Hepatocyte (in vitro differentiated cells): ENCODE measurements around the gene DHDH.

Experiments
- EZH2 ChIP-seq: fragments of 200-600 bp; sonication (generic); IDR thresholded peaks from 2 replicates; pipeline ENCODE4 v1.6.1; 2016; ENCODE audit warnings: antibody characterized with exemption, mild to moderate bottlenecking, borderline replicate concordance
- EZH2phosphoT487 ChIP-seq: fragments of 200-600 bp; sonication (generic); IDR thresholded peaks from one replicate; pipeline ENCODE4 v1.6.1; 2018; ENCODE audit warnings: antibody characterized with exemption, mild to moderate bottlenecking, low read depth, moderate library complexity; ENCODE audit not compliant: unreplicated experiment, severe bottlenecking
- TF ChIP-seq, protein P1 (sequence below): fragments of 200-600 bp; sonication (generic); IDR thresholded peaks from 2 replicates; pipeline ENCODE4 v1.5.1; 2016; ENCODE audit warnings: antibody characterized with exemption, mild to moderate bottlenecking; ENCODE audit not compliant: poor library complexity

DNA sequence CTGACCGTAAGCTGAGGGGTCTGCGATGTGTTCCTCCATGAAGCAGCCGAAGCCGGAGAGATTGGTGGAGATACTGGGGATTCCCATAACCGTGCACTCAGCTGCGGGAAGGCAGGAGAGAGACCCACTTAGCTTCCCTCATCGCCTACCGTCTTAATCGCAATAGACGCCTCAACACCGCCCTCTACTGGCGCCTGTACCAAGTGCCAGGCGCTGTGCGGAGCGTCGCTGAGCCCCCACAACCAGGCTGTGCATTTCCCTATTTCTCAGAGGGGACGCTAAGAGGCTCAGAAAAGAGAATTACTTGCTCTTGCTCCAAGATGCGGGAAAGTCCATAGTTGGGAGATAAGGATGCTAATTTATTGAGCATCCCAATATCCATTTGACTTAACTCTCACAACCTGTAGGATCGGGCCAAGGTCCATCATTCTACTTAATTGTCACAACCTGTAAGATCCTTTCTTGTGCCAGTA, 37.5 kb downstream of the DHDH start:
- TF ChIP-seq, protein P1, sequence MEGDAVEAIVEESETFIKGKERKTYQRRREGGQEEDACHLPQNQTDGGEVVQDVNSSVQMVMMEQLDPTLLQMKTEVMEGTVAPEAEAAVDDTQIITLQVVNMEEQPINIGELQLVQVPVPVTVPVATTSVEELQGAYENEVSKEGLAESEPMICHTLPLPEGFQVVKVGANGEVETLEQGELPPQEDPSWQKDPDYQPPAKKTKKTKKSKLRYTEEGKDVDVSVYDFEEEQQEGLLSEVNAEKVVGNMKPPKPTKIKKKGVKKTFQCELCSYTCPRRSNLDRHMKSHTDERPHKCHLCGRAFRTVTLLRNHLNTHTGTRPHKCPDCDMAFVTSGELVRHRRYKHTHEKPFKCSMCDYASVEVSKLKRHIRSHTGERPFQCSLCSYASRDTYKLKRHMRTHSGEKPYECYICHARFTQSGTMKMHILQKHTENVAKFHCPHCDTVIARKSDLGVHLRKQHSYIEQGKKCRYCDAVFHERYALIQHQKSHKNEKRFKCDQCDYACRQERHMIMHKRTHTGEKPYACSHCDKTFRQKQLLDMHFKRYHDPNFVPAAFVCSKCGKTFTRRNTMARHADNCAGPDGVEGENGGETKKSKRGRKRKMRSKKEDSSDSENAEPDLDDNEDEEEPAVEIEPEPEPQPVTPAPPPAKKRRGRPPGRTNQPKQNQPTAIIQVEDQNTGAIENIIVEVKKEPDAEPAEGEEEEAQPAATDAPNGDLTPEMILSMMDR, result peak; percentile 92
- no peak for TF ChIP-seq EZH2
- no peak for TF ChIP-seq EZH2phosphoT487
